IPS DF 6.9 (cell line): ENCODE measurements around the gene PANK4.
A peak's percentile ranks its signal among the peaks of the same experiment; 100 is the strongest.

Source experiments
- DNase-seq: peaks from one replicate; pipeline ENCODE4 v3.0.0-alpha.2; 2013; ENCODE audit warnings: low read depth, low spot score
- H3K27ac ChIP-seq: one replicate; pipeline ENCODE4 v1.5.1; 2013; ENCODE audit warnings: low read length, control low read depth
- H3K27me3 ChIP-seq: 2 replicates; pipeline ENCODE4 v1.6.1; 2013; ENCODE audit warnings: mild to moderate bottlenecking, low read length; ENCODE audit not compliant: control insufficient read depth, insufficient read depth
- H3K36me3 ChIP-seq: 2 replicates; pipeline ENCODE4 v1.6.1; 2013; ENCODE audit warnings: low read length; ENCODE audit not compliant: control insufficient read depth, insufficient read depth
- H3K4me1 ChIP-seq: 2 replicates; pipeline ENCODE4 v1.6.1; 2013; ENCODE audit warnings: low read length; ENCODE audit not compliant: control insufficient read depth, insufficient read depth
- H3K4me3 ChIP-seq: 2 replicates; pipeline ENCODE4 v1.5.1; 2013; ENCODE audit warnings: mild to moderate bottlenecking, low read length
- H3K9me3 ChIP-seq: 2 replicates; pipeline ENCODE4 v1.6.1; 2013; ENCODE audit warnings: low read length, inconsistent platforms; ENCODE audit not compliant: control insufficient read depth, insufficient read depth
- WGBS: extraction: QIAGEN DNeasy Blood & Tissue Kit; methylation state at CpG from one replicate; pipeline ENCODE4 v1.1.7; 2013; ENCODE audit warnings: mixed read lengths, missing lambda C conversion rate; ENCODE audit not compliant: insufficient read length, insufficient coverage; 5-methylcytosine and 5-hydroxymethylcytosine counted together

Gene PANK4

GRCh38 chr1:2535981-2536380, 9.6 kb upstream of the PANK4 start:
- Histone ChIP-seq H3K27me3 (peaks cover 12% of the 10 kb centered on the region), H3K27ac (no peak overlapping the region), H3K9me3 (no peaks in the 10 kb centered on the region), H3K4me3 (no peak overlapping the region), H3K4me1 (peaks cover 9% of the 10 kb centered on the region; the same call in 1 of the 2 replicates), H3K36me3 (no peaks in the 10 kb centered on the region; the same call in 1 of the 2 replicates)
- DNase-seq, result no peak
- no CpG with 5 or more reads among the region's 9 CpGs for WGBS

- H3K4me3 ChIP-seq, result no peak overlapping the region
- H3K9me3 ChIP-seq, result no peaks in the 10 kb centered on the region
- no CpG with 5 or more reads among the region's 27 CpGs for WGBS
- H3K27ac ChIP-seq, result no peak overlapping the region
- DNase-seq, result no peak
- H3K36me3 ChIP-seq, result no peaks in the 10 kb centered on the region; the same call in 1 of the 2 replicates
- peaks cover 11% of the 10 kb centered on the region; the same call in 1 of the 2 replicates for H3K4me1 ChIP-seq
- H3K27me3 ChIP-seq, result peaks cover 16% of the 10 kb centered on the region
Observed at GRCh38 chr1:2535455-2535854, 9.1 kb upstream of the PANK4 start.

DNA sequence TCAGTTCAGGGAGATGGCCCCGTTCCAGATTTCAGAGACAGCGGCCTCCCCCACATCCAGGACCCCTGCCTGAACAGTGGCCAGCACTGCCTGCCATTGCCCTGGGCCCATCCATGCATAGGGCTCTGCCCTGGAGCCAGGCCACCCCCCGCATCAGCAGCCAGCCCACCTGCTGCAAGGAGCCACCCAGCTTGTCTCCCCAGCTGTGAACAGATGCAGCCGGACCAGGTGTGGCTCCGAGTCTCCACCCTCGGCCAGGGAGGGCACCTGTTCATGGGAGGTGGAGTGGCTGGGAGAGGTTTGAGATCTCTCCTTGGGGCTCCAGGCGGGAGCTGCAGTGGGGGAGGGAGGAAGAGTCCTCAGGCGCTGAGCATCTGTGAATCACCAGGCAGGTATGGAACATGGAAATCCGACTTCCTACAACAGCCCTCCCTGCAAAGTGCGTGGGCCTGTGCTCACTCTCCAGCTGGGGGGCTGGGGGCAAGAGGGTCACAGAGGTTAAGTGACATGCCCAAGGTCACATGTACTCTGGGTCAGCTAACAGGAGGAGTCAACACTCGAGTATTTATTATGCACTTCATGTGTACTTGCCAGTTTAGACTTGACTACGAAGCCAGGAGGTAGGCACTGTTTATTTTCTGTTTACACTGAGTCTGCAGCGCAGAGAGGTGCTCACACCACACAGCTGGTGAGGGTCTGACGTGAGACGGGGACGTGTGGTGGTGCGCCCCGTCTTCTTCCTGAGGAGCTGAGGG, 8.5 kb upstream of the PANK4 start:
- no CpG with 5 or more reads among the region's 18 CpGs for WGBS
- H3K4me3 ChIP-seq, result no peak overlapping the region
- H3K27ac ChIP-seq, result no peak overlapping the region

DNA sequence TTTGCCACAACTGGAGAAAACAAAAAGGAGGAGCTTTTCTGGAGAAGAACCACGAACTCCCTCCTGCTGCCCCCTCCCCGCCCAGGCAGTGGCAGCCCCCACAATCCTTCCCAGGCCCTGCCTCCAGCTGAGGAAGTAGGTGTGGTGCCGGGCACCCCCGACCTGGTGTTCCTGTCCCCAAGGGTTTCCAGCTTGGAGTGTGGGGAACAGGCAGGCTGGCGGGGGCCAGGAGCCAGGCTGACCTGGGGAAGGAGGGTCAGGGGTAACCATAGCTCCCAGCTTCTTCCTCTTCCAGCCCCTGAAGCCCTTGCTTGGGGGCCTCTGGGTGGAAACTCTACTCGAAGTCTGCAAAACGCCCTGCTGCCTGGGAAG, 7.9 kb upstream of the PANK4 start:
- Histone ChIP-seq H3K4me1 (peaks cover 10% of the 10 kb centered on the region; the same call in 1 of the 2 replicates), H3K4me3 (no peak overlapping the region), H3K9me3 (no peaks in the 10 kb centered on the region), H3K27ac (no peak overlapping the region), H3K27me3 (peaks cover 20% of the 10 kb centered on the region), H3K36me3 (no peaks in the 10 kb centered on the region; the same call in 1 of the 2 replicates)
- no CpG with 5 or more reads among the region's 7 CpGs for WGBS
- DNase-seq, result no peak

More for the DNA sequence above, 8.5 kb upstream of the PANK4 start:
- Histone ChIP-seq H3K9me3 (no peaks in the 10 kb centered on the region), H3K4me1 (peaks cover 11% of the 10 kb centered on the region; the same call in 1 of the 2 replicates), H3K36me3 (no peaks in the 10 kb centered on the region; the same call in 1 of the 2 replicates), H3K27me3 (peaks cover 18% of the 10 kb centered on the region)
- DNase-seq, result no peak

DNA sequence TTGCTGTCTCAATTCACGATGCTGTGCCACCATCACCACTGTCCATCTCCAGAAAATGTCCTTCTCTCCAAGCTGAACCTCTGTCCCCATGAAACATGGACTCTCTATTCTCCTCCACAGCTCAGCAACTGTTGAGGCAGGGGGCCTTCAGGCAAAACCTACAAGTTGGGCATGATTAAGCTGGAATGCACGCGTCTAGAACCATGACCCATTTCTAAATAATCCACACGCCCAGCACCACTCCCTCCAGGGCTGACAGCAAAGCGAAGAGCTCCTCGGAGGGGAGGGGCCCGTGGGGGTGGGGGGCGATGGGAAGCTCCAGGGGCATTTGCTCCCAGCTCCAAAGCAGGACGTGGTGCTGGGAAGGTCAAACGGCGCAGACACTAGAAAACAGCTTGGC, 7.0 kb upstream of the PANK4 start:
- Histone ChIP-seq H3K9me3 (no peaks in the 10 kb centered on the region), H3K36me3 (no peaks in the 10 kb centered on the region; the same call in 1 of the 2 replicates), H3K27ac (no peak overlapping the region), H3K4me3 (no peak overlapping the region), H3K4me1 (peaks cover 11% of the 10 kb centered on the region; the same call in 1 of the 2 replicates), H3K27me3 (peaks cover 25% of the 10 kb centered on the region)
- DNase-seq, result no peak
- no CpG with 5 or more reads among the region's 11 CpGs for WGBS

- Histone ChIP-seq H3K9me3 (no peaks in the 10 kb centered on the region), H3K4me3 (no peak overlapping the region), H3K27me3 (peaks cover 31% of the 10 kb centered on the region), H3K27ac (no peak overlapping the region), H3K36me3 (no peaks in the 10 kb centered on the region; the same call in 1 of the 2 replicates), H3K4me1 (peaks cover 11% of the 10 kb centered on the region; the same call in 1 of the 2 replicates)
- DNase-seq, result no peak
- WGBS, result no CpG with 5 or more reads among the region's 23 CpGs
Observed at GRCh38 chr1:2532485-2533160, 6.2 kb upstream of the PANK4 start.

- H3K36me3 ChIP-seq, result no peaks in the 10 kb centered on the region; the same call in 1 of the 2 replicates
- peaks cover 39% of the 10 kb centered on the region for H3K27me3 ChIP-seq
- no peak overlapping the region for H3K4me3 ChIP-seq
- H3K4me1 ChIP-seq, result peaks cover 15% of the 10 kb centered on the region; the same call in 1 of the 2 replicates
- H3K27ac ChIP-seq, result no peak overlapping the region
- WGBS, result no CpG with 5 or more reads among the region's 30 CpGs
- DNase-seq, result no peak
- H3K9me3 ChIP-seq, result no peaks in the 10 kb centered on the region
Observed at GRCh38 chr1:2530513-2531361, 4.3 kb upstream of the PANK4 start.

- DNase-seq, result no peak
- Histone ChIP-seq H3K27me3 (peaks cover 39% of the 10 kb centered on the region), H3K4me3 (peak within 1 kb of the TSS; percentile 12; the same call in 1 of the 2 replicates), H3K27ac (no peak within 1 kb of the TSS), H3K4me1 (peaks cover 12% of the 10 kb centered on the region; the same call in 1 of the 2 replicates), H3K9me3 (no peaks in the 10 kb centered on the region), H3K36me3 (no peaks in the 10 kb centered on the region; the same call in 1 of the 2 replicates)
- no CpG with 5 or more reads among the region's 91 CpGs for WGBS
Observed at GRCh38 chr1:2529784-2530512, 3.6 kb upstream of the PANK4 start, which contains the start of gene HES5. HES5 (minus strand) TSS chr1:2530263; CDS start chr1:2530164, 99 bp downstream.

DNA sequence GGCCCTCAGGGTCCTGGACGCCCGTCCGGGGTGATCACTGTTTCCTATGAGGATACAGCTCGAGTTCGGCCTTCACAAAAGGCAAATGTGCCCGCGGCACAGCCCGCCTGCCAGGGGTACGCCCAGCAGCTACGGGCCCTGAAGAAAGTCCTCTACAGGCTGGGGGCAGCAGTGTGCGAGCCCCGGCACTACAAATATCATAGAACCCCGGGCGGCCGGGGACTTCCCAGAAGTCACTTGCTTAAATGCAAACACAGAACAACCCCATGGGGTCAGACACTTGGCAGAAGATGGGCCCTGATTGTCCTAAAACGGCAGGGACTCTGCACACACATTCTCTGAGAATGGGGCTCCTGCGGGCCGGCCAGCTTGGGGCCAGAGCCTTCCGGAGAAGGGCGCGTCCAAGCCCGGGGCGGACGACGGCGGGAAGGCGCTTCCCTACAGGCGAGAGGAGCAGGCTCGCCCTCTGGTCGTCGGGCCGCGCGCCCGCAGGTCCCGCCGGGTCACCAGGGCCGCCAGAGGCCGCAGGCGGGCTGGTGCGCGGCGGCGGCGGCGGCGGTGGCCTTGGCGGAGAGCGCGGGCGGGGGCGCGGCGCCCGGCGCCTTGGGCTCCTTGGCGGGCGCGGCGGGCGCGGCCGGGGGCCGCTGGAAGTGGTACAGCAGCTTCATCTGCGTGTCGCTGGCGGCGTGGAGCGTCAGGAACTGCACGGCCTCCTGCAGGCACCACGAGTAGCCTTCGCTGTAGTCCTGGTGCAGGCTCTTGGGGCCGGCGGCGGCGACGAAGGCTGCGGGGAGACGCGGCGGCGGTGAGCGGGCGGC, 2.8 kb upstream of the PANK4 start:
- no peak for DNase-seq
- Histone ChIP-seq H3K4me3 (peak overlapping the region; percentile 2; the same call in 1 of the 2 replicates), H3K9me3 (no peaks in the 10 kb centered on the region), H3K36me3 (no peaks in the 10 kb centered on the region; the same call in 1 of the 2 replicates), H3K27ac (no peak overlapping the region), H3K27me3 (peaks cover 39% of the 10 kb centered on the region), H3K4me1 (peaks cover 10% of the 10 kb centered on the region; the same call in 1 of the 2 replicates)
- no CpG with 5 or more reads among the region's 84 CpGs for WGBS
